Dendritic cell treated with granulocyte-macrophage colony-stimulating factor and Interleukin-4, amounts not matched to agents 40 ng/mL and 50 ng/mL, for 4 days (primary cell): ENCODE measurements around the gene PARP6.
"Not testable (repeated sequence)": the region's sequence is repeated elsewhere in the genome, so short reads cannot be mapped to it uniquely, and the experiment has no call there.

ENCODE experiments used
- H3K27ac Mint-ChIP-seq: one replicate; pipeline ENCODE4 v1.8.0; 2022; ENCODE audit warnings: mild to moderate bottlenecking, mixed read lengths
- H3K27me3 Mint-ChIP-seq: one replicate; pipeline ENCODE4 v1.8.0; 2022; ENCODE audit warnings: mild to moderate bottlenecking, mixed read lengths
- H3K36me3 Mint-ChIP-seq: one replicate; pipeline ENCODE4 v1.8.0; 2022; ENCODE audit warnings: low read depth, mixed read lengths
- H3K4me1 Mint-ChIP-seq: one replicate; pipeline ENCODE4 v1.8.0; 2022; ENCODE audit warnings: low read depth, mixed read lengths
- H3K4me3 Mint-ChIP-seq: one replicate; pipeline ENCODE4 v1.8.0; 2022; ENCODE audit warnings: mild to moderate bottlenecking, moderate library complexity, mixed read lengths
- H3K9me3 Mint-ChIP-seq: one replicate; pipeline ENCODE4 v1.8.0; 2022; ENCODE audit warnings: mixed read lengths
- intact Hi-C: fragments of 100-400 bp; cut with micrococcal nuclease; formaldehyde crosslinking; loops from one replicate; pipeline ENCODE4 v1.15.0; 2022

The PARP6 gene

GRCh38 chr15:72289597-72290325 lies 17.4 kb upstream of the PARP6 start:
- H3K27ac Mint-ChIP-seq, result no peak overlapping the region
- H3K9me3 Mint-ChIP-seq, result no peaks in the 10 kb centered on the region

GRCh38 chr15:72288796-72289596 lies 16.6 kb upstream of the PARP6 start:
- H3K36me3 Mint-ChIP-seq, result peaks cover 40% of the 10 kb centered on the region
- no peak overlapping the region for H3K27ac Mint-ChIP-seq
- H3K27me3 Mint-ChIP-seq, result no peaks in the 10 kb centered on the region
- no peaks in the 10 kb centered on the region for H3K4me1 Mint-ChIP-seq
- intact Hi-C loops, result loop anchor here (5.0 kb wide), 1 partner anchor 92 kb away; the partner anchor contains the start of gene GRAMD2A
- H3K9me3 Mint-ChIP-seq, result no peaks in the 10 kb centered on the region
- no peak overlapping the region for H3K4me3 Mint-ChIP-seq

More at GRCh38 chr15:72289597-72290325, 17.4 kb upstream of the PARP6 start:
- intact Hi-C loops, result loop anchor here (5.0 kb wide), 1 partner anchor 92 kb away; the partner anchor contains the start of gene GRAMD2A
- H3K27me3 Mint-ChIP-seq, result no peaks in the 10 kb centered on the region
- H3K36me3 Mint-ChIP-seq, result peaks cover 40% of the 10 kb centered on the region
- H3K4me3 Mint-ChIP-seq, result no peak overlapping the region
- H3K4me1 Mint-ChIP-seq, result no peaks in the 10 kb centered on the region

- no peaks in the 10 kb centered on the region for H3K9me3 Mint-ChIP-seq
- no peak overlapping the region for H3K27ac Mint-ChIP-seq
- H3K27me3 Mint-ChIP-seq, result no peaks in the 10 kb centered on the region
- no peak overlapping the region for H3K4me3 Mint-ChIP-seq
- H3K4me1 Mint-ChIP-seq, result no peaks in the 10 kb centered on the region
- intact Hi-C loops, result loop anchor here (5.0 kb wide), 1 partner anchor 89 kb away; the partner anchor contains the start of gene GRAMD2A
- peaks cover 32% of the 10 kb centered on the region for H3K36me3 Mint-ChIP-seq
Measured at GRCh38 chr15:72285927-72286516, 13.7 kb upstream of the PARP6 start.

GRCh38 chr15:72285402-72285801 lies 13.0 kb upstream of the PARP6 start:
- H3K27me3 Mint-ChIP-seq, result no peaks in the 10 kb centered on the region
- H3K9me3 Mint-ChIP-seq, result no peaks in the 10 kb centered on the region
- no peaks in the 10 kb centered on the region for H3K4me1 Mint-ChIP-seq
- H3K4me3 Mint-ChIP-seq, result no peak overlapping the region
- no peak overlapping the region for H3K27ac Mint-ChIP-seq
- H3K36me3 Mint-ChIP-seq, result peaks cover 32% of the 10 kb centered on the region
- intact Hi-C loops, result loop anchor here (5.0 kb wide), 1 partner anchor 88 kb away; the partner anchor contains the start of gene GRAMD2A

GRCh38 chr15:72284781-72285180 lies 12.4 kb upstream of the PARP6 start:
- Mint-ChIP-seq H3K27me3 (no peaks in the 10 kb centered on the region), H3K36me3 (peaks cover 32% of the 10 kb centered on the region), H3K4me3 (no peak overlapping the region), H3K4me1 (no peaks in the 10 kb centered on the region), H3K9me3 (no peaks in the 10 kb centered on the region), H3K27ac (no peak overlapping the region)
- intact Hi-C loops, result loop anchor here (5.0 kb wide), 1 partner anchor 87 kb away; the partner anchor contains the start of gene GRAMD2A

- H3K27ac Mint-ChIP-seq, result no peak overlapping the region
- no peak overlapping the region for H3K4me3 Mint-ChIP-seq
- H3K36me3 Mint-ChIP-seq, result peaks cover 7% of the 10 kb centered on the region
- no peaks in the 10 kb centered on the region for H3K9me3 Mint-ChIP-seq
- intact Hi-C loops, result no loop called here
- H3K4me1 Mint-ChIP-seq, result no peaks in the 10 kb centered on the region
- H3K27me3 Mint-ChIP-seq, result peaks cover under 1% of the 10 kb centered on the region
Measured at GRCh38 chr15:72281713-72282112, 9.4 kb upstream of the PARP6 start.

GRCh38 chr15:72280751-72281150 lies 8.4 kb upstream of the PARP6 start:
- H3K4me1 Mint-ChIP-seq, result no peaks in the 10 kb centered on the region
- H3K4me3 Mint-ChIP-seq, result no peak overlapping the region
- no peaks in the 10 kb centered on the region for H3K36me3 Mint-ChIP-seq
- H3K27ac Mint-ChIP-seq, result no peak overlapping the region
- intact Hi-C loops, result no loop called here
- H3K9me3 Mint-ChIP-seq, result no peaks in the 10 kb centered on the region
- H3K27me3 Mint-ChIP-seq, result peaks cover 4% of the 10 kb centered on the region

GRCh38 chr15:72278737-72279136 lies 6.4 kb upstream of the PARP6 start:
- no peak overlapping the region for H3K27ac Mint-ChIP-seq

GRCh38 chr15:72276326-72276700 lies 4.0 kb upstream of the PARP6 start:
- no peak overlapping the region for H3K4me3 Mint-ChIP-seq
- intact Hi-C loops, result no loop called here
- no peaks in the 10 kb centered on the region for H3K36me3 Mint-ChIP-seq
- H3K9me3 Mint-ChIP-seq, result no peaks in the 10 kb centered on the region
- no peak overlapping the region for H3K27ac Mint-ChIP-seq
- peaks cover 20% of the 10 kb centered on the region for H3K4me1 Mint-ChIP-seq
- peaks cover 8% of the 10 kb centered on the region for H3K27me3 Mint-ChIP-seq

More at GRCh38 chr15:72278737-72279136, 6.4 kb upstream of the PARP6 start:
- Mint-ChIP-seq H3K4me3 (no peak overlapping the region), H3K4me1 (peaks cover 3% of the 10 kb centered on the region), H3K9me3 (no peaks in the 10 kb centered on the region), H3K36me3 (no peaks in the 10 kb centered on the region), H3K27me3 (peaks cover 8% of the 10 kb centered on the region)
- intact Hi-C loops, result no loop called here

GRCh38 chr15:72275635-72276325 lies 3.4 kb upstream of the PARP6 start:
- H3K36me3 Mint-ChIP-seq, H3K9me3 Mint-ChIP-seq, H3K27me3 Mint-ChIP-seq, H3K4me3 Mint-ChIP-seq, intact Hi-C loops, H3K27ac Mint-ChIP-seq: not testable (repeated sequence)
- peaks cover 25% of the 10 kb centered on the region for H3K4me1 Mint-ChIP-seq

GRCh38 chr15:72272997-72273352 lies 621 bp upstream of the PARP6 start:
- H3K27me3 Mint-ChIP-seq, result peaks cover 8% of the 10 kb centered on the region
- peaks cover 30% of the 10 kb centered on the region for H3K36me3 Mint-ChIP-seq
- H3K27ac Mint-ChIP-seq, result peak overlapping the region; percentile 83
- H3K4me1 Mint-ChIP-seq, result peaks cover 35% of the 10 kb centered on the region
- peak overlapping the region; percentile 69 for H3K4me3 Mint-ChIP-seq
- H3K9me3 Mint-ChIP-seq, result no peaks in the 10 kb centered on the region
- intact Hi-C loops, result loop anchor here (1.0 to 5.0 kb wide), 2 partner anchors 43 to 76 kb away; partner anchors contain the start of gene GRAMD2A

GRCh38 chr15:72271895-72272212 lies 500 bp downstream of the PARP6 start:
- peaks cover 39% of the 10 kb centered on the region for H3K4me1 Mint-ChIP-seq
- H3K4me3 Mint-ChIP-seq, result peak overlapping the region; percentile 85
- no peaks in the 10 kb centered on the region for H3K9me3 Mint-ChIP-seq
- intact Hi-C loops, result loop anchor here (1.0 to 5.0 kb wide), 2 partner anchors 42 to 75 kb away; partner anchors contain the start of gene GRAMD2A
- H3K27ac Mint-ChIP-seq, result peak overlapping the region; percentile 83
- H3K36me3 Mint-ChIP-seq, result peaks cover 41% of the 10 kb centered on the region
- H3K27me3 Mint-ChIP-seq, result peaks cover 8% of the 10 kb centered on the region

GRCh38 chr15:72271221-72271620 lies 1.1 kb downstream of the PARP6 start:
- H3K36me3 Mint-ChIP-seq, result peaks cover 47% of the 10 kb centered on the region

More at GRCh38 chr15:72271221-72271620, 1.1 kb downstream of the PARP6 start:
- peaks cover 6% of the 10 kb centered on the region for H3K27me3 Mint-ChIP-seq
- intact Hi-C loops, result loop anchor here (5.0 kb wide), 1 partner anchor 74 kb away; the partner anchor contains the start of gene GRAMD2A
- peak overlapping the region; percentile 85 for H3K4me3 Mint-ChIP-seq
- peak overlapping the region; percentile 45 for H3K27ac Mint-ChIP-seq
- H3K9me3 Mint-ChIP-seq, result no peaks in the 10 kb centered on the region
- peaks cover 39% of the 10 kb centered on the region for H3K4me1 Mint-ChIP-seq
